ENCODE measurements around the gene ZNF248.

DNA sequence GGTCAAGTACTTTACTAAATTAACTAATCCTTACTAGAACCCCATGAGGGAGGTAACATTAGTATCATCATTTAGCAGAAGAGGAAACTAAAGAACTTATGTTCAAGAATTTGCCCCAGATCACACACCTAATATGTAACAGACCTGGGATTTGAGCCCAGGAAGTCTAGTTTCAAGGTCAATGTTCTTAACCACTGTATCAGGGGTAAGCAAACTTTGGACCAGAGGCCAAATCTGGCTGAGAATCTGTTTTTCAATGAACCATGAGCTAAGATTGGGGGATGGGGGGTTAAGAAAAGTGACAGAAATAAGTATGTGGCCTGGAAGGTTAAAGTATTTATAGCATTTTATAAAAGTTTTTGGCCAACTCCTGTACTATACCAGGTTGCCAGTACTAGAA is 95.1 kb downstream of the ZNF248 start:
- TF ChIP-seq, protein P1, sequence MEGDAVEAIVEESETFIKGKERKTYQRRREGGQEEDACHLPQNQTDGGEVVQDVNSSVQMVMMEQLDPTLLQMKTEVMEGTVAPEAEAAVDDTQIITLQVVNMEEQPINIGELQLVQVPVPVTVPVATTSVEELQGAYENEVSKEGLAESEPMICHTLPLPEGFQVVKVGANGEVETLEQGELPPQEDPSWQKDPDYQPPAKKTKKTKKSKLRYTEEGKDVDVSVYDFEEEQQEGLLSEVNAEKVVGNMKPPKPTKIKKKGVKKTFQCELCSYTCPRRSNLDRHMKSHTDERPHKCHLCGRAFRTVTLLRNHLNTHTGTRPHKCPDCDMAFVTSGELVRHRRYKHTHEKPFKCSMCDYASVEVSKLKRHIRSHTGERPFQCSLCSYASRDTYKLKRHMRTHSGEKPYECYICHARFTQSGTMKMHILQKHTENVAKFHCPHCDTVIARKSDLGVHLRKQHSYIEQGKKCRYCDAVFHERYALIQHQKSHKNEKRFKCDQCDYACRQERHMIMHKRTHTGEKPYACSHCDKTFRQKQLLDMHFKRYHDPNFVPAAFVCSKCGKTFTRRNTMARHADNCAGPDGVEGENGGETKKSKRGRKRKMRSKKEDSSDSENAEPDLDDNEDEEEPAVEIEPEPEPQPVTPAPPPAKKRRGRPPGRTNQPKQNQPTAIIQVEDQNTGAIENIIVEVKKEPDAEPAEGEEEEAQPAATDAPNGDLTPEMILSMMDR (IDR thresholded peaks at IDR 0.05) = no peak
- no peak for TF ChIP-seq POLR2A (IDR thresholded peaks at IDR 0.05)
